Stimulated activated CD4-positive, alpha-beta T cell treated with anti-CD3 and anti-CD28 coated beads, Interleukin-4, amount 100 ng/mL, for 4 hours (primary cell): ENCODE data around the gene CLSTN2.

Source experiments
- DNase-seq, 2 experiments: peaks; one replicate each; pipeline ENCODE4 v3.0.0-alpha.2; 2020

Gene CLSTN2

GRCh38 chr3:140055092-140055791 is 120.3 kb downstream of the CLSTN2 start:
- DNase-seq = no peak

GRCh38 chr3:140056047-140056446 is 121.1 kb downstream of the CLSTN2 start:
- no peak for DNase-seq

- no peak for DNase-seq
These were observed 126.2 kb downstream of the CLSTN2 start for GRCh38 chr3:140061211-140061610.

GRCh38 chr3:140062461-140062860 is 127.5 kb downstream of the CLSTN2 start:
- no peak for DNase-seq

- no peak for DNase-seq
These were observed 132.5 kb downstream of the CLSTN2 start for GRCh38 chr3:140067487-140067886.

GRCh38 chr3:140068494-140069017 is 133.6 kb downstream of the CLSTN2 start:
- DNase-seq = no peak

GRCh38 chr3:140073278-140074045 is 138.5 kb downstream of the CLSTN2 start:
- no peak for DNase-seq

- DNase-seq = no peak
These were observed 141.6 kb downstream of the CLSTN2 start for GRCh38 chr3:140076552-140076951.

- DNase-seq = no peak
These were observed 142.4 kb downstream of the CLSTN2 start for GRCh38 chr3:140077406-140077805.

GRCh38 chr3:140078343-140078742 is 143.4 kb downstream of the CLSTN2 start:
- no peak for DNase-seq

- no peak for DNase-seq
These were observed 144.0 kb downstream of the CLSTN2 start for GRCh38 chr3:140078940-140079339.

- no peak for DNase-seq
These were observed 146.9 kb downstream of the CLSTN2 start for GRCh38 chr3:140081887-140082286.

GRCh38 chr3:140085001-140085400 is 150.0 kb downstream of the CLSTN2 start:
- DNase-seq = no peak

GRCh38 chr3:140086642-140087041 is 151.7 kb downstream of the CLSTN2 start:
- DNase-seq = no peak

GRCh38 chr3:140088058-140088457 is 153.1 kb downstream of the CLSTN2 start:
- DNase-seq = no peak

GRCh38 chr3:140088513-140088912 is 153.5 kb downstream of the CLSTN2 start:
- no peak for DNase-seq

GRCh38 chr3:140089403-140090072 is 154.6 kb downstream of the CLSTN2 start:
- DNase-seq = no peak

GRCh38 chr3:140091143-140091542 is 156.2 kb downstream of the CLSTN2 start:
- no peak for DNase-seq

- no peak for DNase-seq
These were observed 158.0 kb downstream of the CLSTN2 start for GRCh38 chr3:140092848-140093536.

- DNase-seq = no peak
These were observed 158.8 kb downstream of the CLSTN2 start for GRCh38 chr3:140093742-140094141.

- DNase-seq = no peak
These were observed 159.5 kb downstream of the CLSTN2 start for GRCh38 chr3:140094487-140094886.

GRCh38 chr3:140096037-140096436 is 161.1 kb downstream of the CLSTN2 start:
- DNase-seq = no peak
